ENCODE results near the gene TYSND1.

GRCh38 chr10:70112071-70112470, 34.4 kb downstream of the TYSND1 start:
- TF ChIP-seq CTCF (IDR thresholded peaks at IDR 0.05) (no peak), POLR2A (IDR thresholded peaks at IDR 0.05) (no peak), POLR2AphosphoS5 (IDR thresholded peaks at IDR 0.05) (no peak), EP300 (IDR thresholded peaks at IDR 0.05) (no peak)

All from upper lobe of left lung (tissue), 4 donors.